Left lung (tissue), 10 donors: Measurements from ENCODE around the gene SPINT1. TPM values are rescaled to one million over a fixed set of nuclear protein-coding genes. Genes with fewer than 3 reads are reported as not detected.

Experiments used
- ATAC-seq: fragments of 200-7000 bp; cut with Tn5 transposase; one replicate; pipeline ENCODE4 v1.9.1; 2020; ENCODE audit warnings: moderate library complexity
- DNase-seq, 4 donors: peaks; one replicate each; pipeline ENCODE4 v3.0.0-alpha.2; 2013 to 2020
- H3K27ac ChIP-seq, 2 donors: fragments of 200-600 bp; sonication (generic) in 1 of 2; one replicate each; pipeline versions ENCODE4 v1.5.0 to v1.8.0; 2020 to 2021
- H3K27me3 ChIP-seq, 2 donors: fragments of 200-600 bp; sonication (generic) in 1 of 2; one replicate each; pipeline versions ENCODE4 v1.5.0 to v1.8.0; 2020 to 2021
- H3K36me3 ChIP-seq, 2 donors: fragments of 200-600 bp; sonication (generic) in 1 of 2; one replicate each; pipeline versions ENCODE4 v1.5.0 to v1.8.0; 2020 to 2021
- H3K4me1 ChIP-seq, 2 donors: fragments of 200-600 bp; one replicate each; pipeline ENCODE4 v1.8.0; 2021
- H3K4me3 ChIP-seq, 2 donors: fragments of 200-600 bp; sonication (generic) in 1 of 2; one replicate each; pipeline versions ENCODE4 v1.5.0 to v1.8.0; 2020 to 2021; ENCODE audit warnings: mild to moderate bottlenecking in 1 of 2
- H3K9me3 ChIP-seq, 2 donors: fragments of 200-600 bp; sonication (generic) in 1 of 2; one replicate each; pipeline versions ENCODE4 v1.5.0 to v1.8.0; 2020 to 2021
- intact Hi-C, 2 donors: fragments of 100-400 bp; cut with DNase I; formaldehyde crosslinking; loops; one replicate each; pipeline versions ENCODE4 v1.11.2 to v1.14.2; 2022
- polyA plus RNA-seq, 6 donors: library from polyadenylated mRNA; unstranded; fragments of 120-200 nt; gene quantifications; one replicate each; pipeline ENCODE4 v1.2.1, GENCODE V29; 2013; ENCODE audit not compliant: insufficient read length in 6 of 6
- total RNA-seq, 2 donors: library from RNA; stranded (reverse); fragmentation: NEBNext Ultra II Directional; extraction: Animal tissue kit (Norgen Biotek cat#: 25700); gene quantifications; one replicate each; pipeline ENCODE4 v1.2.1, GENCODE V29; 2021
- TF ChIP-seq, protein P1 (sequence below), 2 donors: fragments of 200-600 bp; sonication (generic) in 1 of 2; IDR thresholded peaks; one replicate each; pipeline versions ENCODE4 v1.5.0 to v1.8.0; 2021; ENCODE audit warnings: antibody characterized with exemption in 2 of 2
- donor health status: DM: no; HTN: yes; CAD: no.
- donor health status: DM: no; HTN: no; CAD: no.

SPINT1 gene
- total and polyA plus RNA-seq, 8 donors, result 51.8 to 160 (median 67.5) TPM

DNA sequence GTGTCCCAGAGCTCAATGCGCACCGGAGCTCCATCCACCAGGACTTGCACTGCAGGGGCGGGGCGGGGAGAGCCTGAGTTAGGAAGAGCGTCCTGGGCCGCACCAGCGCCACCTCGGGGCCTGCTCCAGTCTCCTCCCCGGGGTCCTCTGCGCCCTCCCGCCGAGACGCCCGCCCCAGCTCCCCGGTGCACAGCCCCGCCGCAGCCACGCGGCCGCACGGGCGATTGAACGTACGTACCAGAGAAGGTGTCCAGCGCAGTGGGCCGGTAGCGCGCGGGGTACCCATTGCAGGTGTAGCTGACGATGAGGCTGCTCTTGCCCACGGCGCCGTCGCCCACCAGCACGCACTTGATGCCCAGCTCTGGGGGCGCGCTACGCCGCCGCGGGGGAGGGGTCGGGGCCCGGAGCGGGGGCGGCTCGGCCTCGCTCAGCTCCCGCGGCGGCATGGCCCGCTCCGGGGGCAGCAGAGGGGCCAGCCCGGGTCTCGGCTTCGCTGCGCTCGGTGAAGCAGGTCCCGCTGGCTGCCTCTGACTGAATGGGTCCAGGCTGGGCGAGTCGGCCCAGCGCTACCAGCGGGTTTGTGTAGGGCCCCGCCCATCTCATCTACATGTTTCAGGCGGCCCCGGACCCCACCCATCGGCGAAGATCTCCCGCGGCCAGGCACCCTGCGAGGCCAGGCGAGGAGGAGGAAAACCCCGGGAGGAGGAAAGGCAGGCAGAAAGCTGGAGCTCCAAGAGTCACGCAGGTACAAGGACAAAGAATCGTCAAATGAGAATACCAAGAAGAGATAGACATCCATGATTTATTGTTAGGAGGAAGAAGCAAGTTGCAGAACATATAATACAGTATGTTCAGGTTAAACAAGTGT is 30.1 kb downstream of the SPINT1 start, which contains the start of gene RHOV:
Gene RHOV (minus strand): TSS at position 541 of the 868 bp plus-strand sequence. CDS start 95 bp downstream, at position 446.
- intact Hi-C loops, result no loop called here
- peak within 1 kb of the TSS; percentile 48 to 50 for H3K4me3 ChIP-seq
- TF ChIP-seq, protein P1, sequence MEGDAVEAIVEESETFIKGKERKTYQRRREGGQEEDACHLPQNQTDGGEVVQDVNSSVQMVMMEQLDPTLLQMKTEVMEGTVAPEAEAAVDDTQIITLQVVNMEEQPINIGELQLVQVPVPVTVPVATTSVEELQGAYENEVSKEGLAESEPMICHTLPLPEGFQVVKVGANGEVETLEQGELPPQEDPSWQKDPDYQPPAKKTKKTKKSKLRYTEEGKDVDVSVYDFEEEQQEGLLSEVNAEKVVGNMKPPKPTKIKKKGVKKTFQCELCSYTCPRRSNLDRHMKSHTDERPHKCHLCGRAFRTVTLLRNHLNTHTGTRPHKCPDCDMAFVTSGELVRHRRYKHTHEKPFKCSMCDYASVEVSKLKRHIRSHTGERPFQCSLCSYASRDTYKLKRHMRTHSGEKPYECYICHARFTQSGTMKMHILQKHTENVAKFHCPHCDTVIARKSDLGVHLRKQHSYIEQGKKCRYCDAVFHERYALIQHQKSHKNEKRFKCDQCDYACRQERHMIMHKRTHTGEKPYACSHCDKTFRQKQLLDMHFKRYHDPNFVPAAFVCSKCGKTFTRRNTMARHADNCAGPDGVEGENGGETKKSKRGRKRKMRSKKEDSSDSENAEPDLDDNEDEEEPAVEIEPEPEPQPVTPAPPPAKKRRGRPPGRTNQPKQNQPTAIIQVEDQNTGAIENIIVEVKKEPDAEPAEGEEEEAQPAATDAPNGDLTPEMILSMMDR (IDR thresholded peaks at IDR 0.05), result peak in 1 of 2 donors; percentile 11
- ATAC-seq, result peak; percentile 85
- no peak within 1 kb of the TSS for H3K27ac ChIP-seq
- no peaks in the 10 kb centered on the region for H3K9me3 ChIP-seq
- DNase-seq, result peak in 3 of 4 donors; percentile 66 to 93 (median 69)
- peaks cover 0 to 33% of the 10 kb centered on the region in 2 donors for H3K27me3 ChIP-seq
- no peaks in the 10 kb centered on the region for H3K36me3 ChIP-seq
- peaks cover 0 to 15% of the 10 kb centered on the region in 2 donors for H3K4me1 ChIP-seq

DNA sequence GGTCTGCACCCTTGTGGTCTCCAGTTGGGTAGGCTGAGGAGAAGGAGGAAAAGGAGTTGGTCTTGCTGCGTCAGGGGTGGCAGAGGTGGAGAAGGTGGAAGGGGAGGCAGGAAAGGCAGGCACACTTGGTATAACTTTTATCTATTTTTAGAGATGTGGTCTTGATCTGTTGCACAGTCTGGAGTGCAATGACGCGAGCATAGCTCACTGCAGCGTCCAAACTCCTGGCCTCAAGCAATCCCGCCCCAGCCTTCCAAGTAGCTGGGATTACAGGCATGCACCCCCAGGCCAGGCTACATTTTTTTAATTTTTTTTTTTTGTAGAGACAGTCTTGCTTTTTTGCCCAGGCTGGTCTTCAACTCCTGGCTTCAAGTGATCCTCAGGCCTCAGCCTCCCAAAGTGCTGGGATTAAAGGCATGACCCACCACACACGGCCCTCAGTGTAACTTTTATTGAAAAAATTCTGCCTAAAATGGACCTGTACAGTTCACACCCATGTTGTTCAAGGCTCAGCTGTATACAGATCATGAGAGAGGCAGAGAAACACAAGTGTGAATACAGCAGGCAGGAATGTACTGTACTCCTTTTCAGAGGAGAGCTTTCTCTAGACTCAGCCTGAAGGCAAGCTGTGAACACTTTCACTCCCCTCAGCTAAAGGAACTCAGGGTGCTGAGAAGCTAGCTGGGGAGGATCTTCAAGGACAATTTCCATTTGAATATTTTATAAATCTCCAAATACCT is 32.3 kb downstream of the SPINT1 start:
- Histone ChIP-seq H3K4me1 (peaks cover 0 to 15% of the 10 kb centered on the region in 2 donors), H3K36me3 (no peaks in the 10 kb centered on the region), H3K27me3 (peaks cover 0 to 33% of the 10 kb centered on the region in 2 donors), H3K4me3 (no peak overlapping the region), H3K9me3 (no peaks in the 10 kb centered on the region), H3K27ac (no peak overlapping the region)
- ATAC-seq, result no peak
- no peak for DNase-seq
- intact Hi-C loops, result no loop called here
- TF ChIP-seq, protein P1 (IDR thresholded peaks at IDR 0.05), result no peak

GRCh38 chr15:40877694-40878093 is 33.8 kb downstream of the SPINT1 start:
- Histone ChIP-seq H3K27me3 (peaks cover 0 to 23% of the 10 kb centered on the region in 2 donors), H3K4me1 (peaks cover 0 to 15% of the 10 kb centered on the region in 2 donors), H3K4me3 (no peak overlapping the region), H3K9me3 (no peaks in the 10 kb centered on the region), H3K36me3 (no peaks in the 10 kb centered on the region), H3K27ac (no peak overlapping the region)
- intact Hi-C loops, result no loop called here
- no peak for DNase-seq
- TF ChIP-seq, protein P1 (IDR thresholded peaks at IDR 0.05), result no peak
- no peak for ATAC-seq

DNA sequence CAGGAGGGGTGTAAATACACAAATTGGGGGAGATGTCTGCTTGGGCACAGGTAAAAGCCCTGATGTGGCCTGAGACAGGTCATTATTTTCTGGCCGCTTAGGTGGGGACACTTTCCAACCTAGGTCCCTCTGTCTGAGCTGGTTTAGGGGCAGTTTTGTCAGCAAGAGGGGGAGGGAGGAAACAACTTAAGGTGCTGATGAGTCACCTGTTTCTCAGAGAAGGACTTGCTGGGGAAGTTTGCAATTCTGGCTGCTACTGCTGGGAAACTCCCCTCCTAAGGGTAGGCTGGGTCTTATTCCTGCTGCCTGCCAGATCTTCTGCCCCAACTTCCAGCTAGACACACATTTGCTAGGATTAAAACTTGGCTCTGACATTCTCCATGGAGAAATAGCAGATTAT is 34.9 kb downstream of the SPINT1 start:
- DNase-seq, result no peak
- H3K4me3 ChIP-seq, result no peak overlapping the region
- peaks cover 0 to 7% of the 10 kb centered on the region in 2 donors for H3K4me1 ChIP-seq
- intact Hi-C loops, result no loop called here
- no peak overlapping the region for H3K27ac ChIP-seq
- TF ChIP-seq, protein P1 (IDR thresholded peaks at IDR 0.05), result no peak
- ATAC-seq, result peak; percentile 86
- no peaks in the 10 kb centered on the region for H3K9me3 ChIP-seq
- H3K36me3 ChIP-seq, result no peaks in the 10 kb centered on the region
- H3K27me3 ChIP-seq, result peaks cover 0 to 12% of the 10 kb centered on the region in 2 donors

DNA sequence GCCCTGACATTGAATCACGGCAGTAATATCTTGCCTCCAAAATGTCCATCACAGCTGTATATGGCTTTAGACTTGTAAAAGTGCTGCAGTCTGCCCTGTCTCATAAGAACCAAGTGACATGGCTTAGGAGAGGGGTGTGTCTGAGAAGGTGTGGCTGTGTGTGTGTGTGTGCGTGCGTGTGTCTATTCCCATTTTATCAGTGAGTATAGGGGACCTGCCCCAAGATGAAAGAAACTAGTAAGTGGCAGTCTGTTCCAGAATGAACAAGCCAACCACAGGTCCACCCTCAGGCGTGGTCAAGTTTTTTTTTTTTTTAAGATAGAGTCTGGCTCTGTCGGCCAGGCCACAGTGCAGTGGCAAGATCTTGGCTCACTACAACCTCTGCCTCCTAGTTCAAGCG is 35.8 kb downstream of the SPINT1 start:
- Histone ChIP-seq H3K4me1 (no peaks in the 10 kb centered on the region), H3K4me3 (no peak overlapping the region), H3K9me3 (no peaks in the 10 kb centered on the region), H3K27ac (no peak overlapping the region), H3K36me3 (no peaks in the 10 kb centered on the region), H3K27me3 (peaks cover 0 to 4% of the 10 kb centered on the region in 2 donors)
- no peak for DNase-seq
- intact Hi-C loops, result no loop called here
- peak; percentile 64 for ATAC-seq
- TF ChIP-seq, protein P1 (IDR thresholded peaks at IDR 0.05), result no peak
